Sigmoid colon (tissue), 4 donors: ENCODE measurements around the gene SLC9A9.

Source experiments
- EP300 ChIP-seq, 4 donors: sonication (generic); formaldehyde crosslinking; IDR thresholded peaks; one replicate each; pipeline ENCODE4 v1.6.1; 2017; ENCODE audit warnings: antibody characterized with exemption in 4 of 4
- POLR2AphosphoS5 ChIP-seq, 4 donors: sonication (generic); formaldehyde crosslinking; IDR thresholded peaks; one replicate each; pipeline ENCODE4 v1.6.1; 2017; ENCODE audit warnings: antibody characterized with exemption in 4 of 4
- TF ChIP-seq, protein P1 (sequence below), 4 experiments: fragments of 450-650 bp in 3 of 4; fragments of 200-600 bp in 1 of 4; IDR thresholded peaks; one replicate each; pipeline ENCODE4 v1.5.1; 2016 to 2019; ENCODE audit warnings: antibody characterized with exemption in 4 of 4, mild to moderate bottlenecking in 3 of 4, moderate library complexity in 2 of 4

GRCh38 chr3:143850877-143851276, 2.6 kb upstream of the SLC9A9 start:
- TF ChIP-seq, protein P1, sequence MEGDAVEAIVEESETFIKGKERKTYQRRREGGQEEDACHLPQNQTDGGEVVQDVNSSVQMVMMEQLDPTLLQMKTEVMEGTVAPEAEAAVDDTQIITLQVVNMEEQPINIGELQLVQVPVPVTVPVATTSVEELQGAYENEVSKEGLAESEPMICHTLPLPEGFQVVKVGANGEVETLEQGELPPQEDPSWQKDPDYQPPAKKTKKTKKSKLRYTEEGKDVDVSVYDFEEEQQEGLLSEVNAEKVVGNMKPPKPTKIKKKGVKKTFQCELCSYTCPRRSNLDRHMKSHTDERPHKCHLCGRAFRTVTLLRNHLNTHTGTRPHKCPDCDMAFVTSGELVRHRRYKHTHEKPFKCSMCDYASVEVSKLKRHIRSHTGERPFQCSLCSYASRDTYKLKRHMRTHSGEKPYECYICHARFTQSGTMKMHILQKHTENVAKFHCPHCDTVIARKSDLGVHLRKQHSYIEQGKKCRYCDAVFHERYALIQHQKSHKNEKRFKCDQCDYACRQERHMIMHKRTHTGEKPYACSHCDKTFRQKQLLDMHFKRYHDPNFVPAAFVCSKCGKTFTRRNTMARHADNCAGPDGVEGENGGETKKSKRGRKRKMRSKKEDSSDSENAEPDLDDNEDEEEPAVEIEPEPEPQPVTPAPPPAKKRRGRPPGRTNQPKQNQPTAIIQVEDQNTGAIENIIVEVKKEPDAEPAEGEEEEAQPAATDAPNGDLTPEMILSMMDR (IDR thresholded peaks at IDR 0.05): no peak
- TF ChIP-seq EP300 (IDR thresholded peaks at IDR 0.05): no peak
- no peak for TF ChIP-seq POLR2AphosphoS5 (IDR thresholded peaks at IDR 0.05)
